ENCODE data around the gene EXOSC7. TPM values are rescaled to one million over a fixed set of nuclear protein-coding genes. Genes with fewer than 3 reads are reported as not detected.

EXOSC7 gene
- total and polyA plus RNA-seq, 2 of the 4 experiments (the other 2 are of a cell fraction), result 61.6 to 62.2 TPM

DNA sequence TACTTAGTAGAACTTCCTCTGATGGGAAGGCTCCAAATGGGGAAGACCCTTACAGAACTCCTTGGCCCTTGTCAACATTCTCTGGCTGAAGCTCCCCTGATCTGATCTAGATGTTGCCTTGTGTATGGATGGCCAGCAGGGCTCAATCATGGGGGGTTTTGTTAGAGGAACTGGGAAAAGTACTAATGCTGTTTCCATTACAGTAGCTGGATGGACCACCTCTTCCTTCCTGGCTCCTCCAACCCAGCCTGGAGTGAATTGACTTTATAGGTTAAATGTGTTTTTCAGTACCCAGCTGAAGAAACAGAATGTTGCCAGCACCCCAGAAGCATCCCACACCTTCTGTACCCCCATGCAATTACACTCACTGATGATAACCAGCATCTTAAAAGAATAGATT is 27.4 kb downstream of the EXOSC7 start:
- TF ChIP-seq RAD21 (IDR thresholded peaks at IDR 0.05; ENCODE audit: low read length), result no peak
- TF ChIP-seq MAFK (IDR thresholded peaks at IDR 0.05; ENCODE audit: low read depth, low read length), result no peak
- no peak for TF ChIP-seq FOS (IDR thresholded peaks at IDR 0.05; ENCODE audit: low read depth, low read length)
- TF ChIP-seq CEBPB (IDR thresholded peaks at IDR 0.05; ENCODE audit: low read depth, low read length), result no peak
- TF ChIP-seq POLR2A (IDR thresholded peaks at IDR 0.05; ENCODE audit: low read depth, low read length), result no peak
- TF ChIP-seq MAZ (IDR thresholded peaks at IDR 0.05; ENCODE audit: borderline replicate concordance, low read depth, low read length), result no peak
- TF ChIP-seq RFX5 (IDR thresholded peaks at IDR 0.05; ENCODE audit: low read depth, low read length), result no peak
- TF ChIP-seq CHD1 (IDR thresholded peaks at IDR 0.05; ENCODE audit: low read depth, low read length), result no peak
- no peak for TF ChIP-seq SMC3 (IDR thresholded peaks at IDR 0.05; ENCODE audit: low read depth, low read length)
- TF ChIP-seq, protein P1, sequence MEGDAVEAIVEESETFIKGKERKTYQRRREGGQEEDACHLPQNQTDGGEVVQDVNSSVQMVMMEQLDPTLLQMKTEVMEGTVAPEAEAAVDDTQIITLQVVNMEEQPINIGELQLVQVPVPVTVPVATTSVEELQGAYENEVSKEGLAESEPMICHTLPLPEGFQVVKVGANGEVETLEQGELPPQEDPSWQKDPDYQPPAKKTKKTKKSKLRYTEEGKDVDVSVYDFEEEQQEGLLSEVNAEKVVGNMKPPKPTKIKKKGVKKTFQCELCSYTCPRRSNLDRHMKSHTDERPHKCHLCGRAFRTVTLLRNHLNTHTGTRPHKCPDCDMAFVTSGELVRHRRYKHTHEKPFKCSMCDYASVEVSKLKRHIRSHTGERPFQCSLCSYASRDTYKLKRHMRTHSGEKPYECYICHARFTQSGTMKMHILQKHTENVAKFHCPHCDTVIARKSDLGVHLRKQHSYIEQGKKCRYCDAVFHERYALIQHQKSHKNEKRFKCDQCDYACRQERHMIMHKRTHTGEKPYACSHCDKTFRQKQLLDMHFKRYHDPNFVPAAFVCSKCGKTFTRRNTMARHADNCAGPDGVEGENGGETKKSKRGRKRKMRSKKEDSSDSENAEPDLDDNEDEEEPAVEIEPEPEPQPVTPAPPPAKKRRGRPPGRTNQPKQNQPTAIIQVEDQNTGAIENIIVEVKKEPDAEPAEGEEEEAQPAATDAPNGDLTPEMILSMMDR (conservative IDR thresholded peaks at IDR 0.05; ENCODE audit: low read depth, low read length), result no peak
- TF ChIP-seq RCOR1 (IDR thresholded peaks at IDR 0.05; ENCODE audit: insufficient replicate concordance, low read length), result no peak
- no peak for TF ChIP-seq NFE2L2 (IDR thresholded peaks at IDR 0.05; ENCODE audit: low read depth, low read length)
- no peak for TF ChIP-seq USF2 (IDR thresholded peaks at IDR 0.05; ENCODE audit: low read depth, low read length)
- no peak for TF ChIP-seq MXI1 (IDR thresholded peaks at IDR 0.05; ENCODE audit: borderline replicate concordance, low read depth, low read length)
- TF ChIP-seq, protein P2, sequence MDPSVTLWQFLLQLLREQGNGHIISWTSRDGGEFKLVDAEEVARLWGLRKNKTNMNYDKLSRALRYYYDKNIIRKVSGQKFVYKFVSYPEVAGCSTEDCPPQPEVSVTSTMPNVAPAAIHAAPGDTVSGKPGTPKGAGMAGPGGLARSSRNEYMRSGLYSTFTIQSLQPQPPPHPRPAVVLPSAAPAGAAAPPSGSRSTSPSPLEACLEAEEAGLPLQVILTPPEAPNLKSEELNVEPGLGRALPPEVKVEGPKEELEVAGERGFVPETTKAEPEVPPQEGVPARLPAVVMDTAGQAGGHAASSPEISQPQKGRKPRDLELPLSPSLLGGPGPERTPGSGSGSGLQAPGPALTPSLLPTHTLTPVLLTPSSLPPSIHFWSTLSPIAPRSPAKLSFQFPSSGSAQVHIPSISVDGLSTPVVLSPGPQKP (IDR thresholded peaks at IDR 0.05; ENCODE audit: borderline replicate concordance, low read depth, low read length), result no peak
- TF ChIP-seq BHLHE40 (IDR thresholded peaks at IDR 0.05; ENCODE audit: low read depth, low read length), result no peak
- Histone ChIP-seq H3K56ac (ENCODE audit: extremely low read depth, insufficient read depth, low read length) (no peak overlapping the region), H3K79me1 (ENCODE audit: low read depth in 1 of 2, low read length in 2 of 2) (peaks cover 15 to 21% of the 10 kb centered on the region in 2 experiments), H3K9ac (ENCODE audit: low read depth, low read length) (no peak overlapping the region), H3K9me3 (ENCODE audit: control insufficient read depth, insufficient read depth, low read length) (no peaks in the 10 kb centered on the region), H2BK5ac (ENCODE audit: low read depth, low read length, poor library complexity, severe bottlenecking) (no peak overlapping the region), H3K27ac (ENCODE audit: insufficient read depth, low read length) (no peak overlapping the region), H3K4me2 (ENCODE audit: low read depth, low read length) (no peak overlapping the region), H3K4me1 (ENCODE audit: control insufficient read depth, insufficient read depth, low read length) (peaks cover 9% of the 10 kb centered on the region), H3K23ac (ENCODE audit: low read depth, low read length) (no peak overlapping the region), H3K36me3 (ENCODE audit: control insufficient read depth, insufficient read depth, low read length) (peaks cover 31% of the 10 kb centered on the region), H4K8ac (ENCODE audit: low read depth in 2 of 2, low read length in 2 of 2) (no peak overlapping the region), H2AK5ac (ENCODE audit: low read depth, low read length) (no peak overlapping the region), H4K20me1 (ENCODE audit: insufficient read depth, low read length) (no peaks in the 10 kb centered on the region), H4K91ac (ENCODE audit: insufficient read depth, low read depth, low read length) (no peak overlapping the region), H4K5ac (ENCODE audit: low read depth, low read length) (no peak overlapping the region), H2AFZ (replicated peaks; ENCODE audit: low read length, poor library complexity) (no peak overlapping the region), H3K9me1 (ENCODE audit: insufficient read depth, low read length) (peaks cover 14% of the 10 kb centered on the region), H3K18ac (ENCODE audit: low read depth, low read length) (no peak overlapping the region), H3K4ac (ENCODE audit: low read depth, low read length) (no peak overlapping the region), H2AK9ac (replicated peaks; ENCODE audit: low read depth, low read length, poor library complexity) (no peak overlapping the region), H2BK15ac (ENCODE audit: low read depth, low read length) (no peak overlapping the region), H2BK120ac (ENCODE audit: low read depth, low read length) (no peak overlapping the region), H3K27me3 (ENCODE audit: control insufficient read depth, insufficient read depth, low read length) (no peaks in the 10 kb centered on the region), H3K4me3 (ENCODE audit: insufficient read depth, low read depth, low read length) (no peak overlapping the region), H3K14ac (replicated peaks; ENCODE audit: low read depth, low read length) (no peak overlapping the region), H2BK20ac (ENCODE audit: low read depth, low read length) (no peak overlapping the region)
- in situ Hi-C loops (cut with MboI; ENCODE audit: low sequenced_read_pairs) (no loop called here), dilution Hi-C loops (cut with HindIII; ENCODE audit: low sequenced_read_pairs, unreplicated experiment) (no loop called here), intact Hi-C loops (cut with micrococcal nuclease) (no loop called here)
- ChIA-PET POLR2A (ENCODE audit: unreplicated experiment) (no interaction called here), CTCF (interaction anchor here (0.5 kb wide), 1 partner anchor 483 kb away, joined by 3 read pairs; no protein-coding TSS in a partner anchor)
- no TSS peak for BruUV-seq (replicated peaks)
- no peak for DNase-seq
- ATAC-seq (ENCODE audit: low read depth), result no peak

Data from IMR-90 (cell line).